Skeletal muscle tissue (tissue), 4 donors: ENCODE results near the gene TBX19. TPM values are rescaled to one million over a fixed set of nuclear protein-coding genes. Genes with fewer than 3 reads are reported as not detected.

Source experiments
- H3K27ac ChIP-seq: one replicate; pipeline ENCODE4 v1.7.0; 2013; ENCODE audit warnings: mild to moderate bottlenecking, low read depth, low read length, inconsistent platforms
- H3K27me3 ChIP-seq, 3 donors: one replicate each; pipeline ENCODE4 v1.7.0; 2013; ENCODE audit warnings: low read length in 3 of 3; ENCODE audit not compliant: control insufficient read depth in 3 of 3, insufficient read depth in 3 of 3
- H3K36me3 ChIP-seq, 3 donors: one replicate each; pipeline ENCODE4 v1.7.0; 2013; ENCODE audit warnings: low read length in 3 of 3; ENCODE audit not compliant: control insufficient read depth in 3 of 3, insufficient read depth in 3 of 3
- H3K4me1 ChIP-seq, 3 donors: one replicate each; pipeline ENCODE4 v1.7.0; 2013; ENCODE audit warnings: low read length in 3 of 3, mild to moderate bottlenecking in 3 of 3; ENCODE audit not compliant: control insufficient read depth in 3 of 3, insufficient read depth in 3 of 3
- H3K4me3 ChIP-seq, 3 donors: one replicate each; pipeline ENCODE4 v1.7.0; 2013; ENCODE audit warnings: low read length in 3 of 3
- H3K9ac ChIP-seq, 3 donors: one replicate each; pipeline ENCODE4 v1.7.0; 2013; ENCODE audit warnings: low read length in 3 of 3, mild to moderate bottlenecking in 3 of 3, moderate library complexity in 2 of 3, low read depth in 1 of 3
- H3K9me3 ChIP-seq, 3 donors: one replicate each; pipeline ENCODE4 v1.7.0; 2013; ENCODE audit warnings: low read length in 3 of 3; ENCODE audit not compliant: control insufficient read depth in 3 of 3
- total RNA-seq: library from RNA; depleted of rRNA; stranded (reverse); fragments of >200 nt; gene quantifications from one replicate; pipeline ENCODE4 v1.2.3, GENCODE V29; 2014
- donor health status: Osteomylitis.

Gene TBX19
- total RNA-seq, 1 donor from 2014 or later: 1.0 TPM

DNA sequence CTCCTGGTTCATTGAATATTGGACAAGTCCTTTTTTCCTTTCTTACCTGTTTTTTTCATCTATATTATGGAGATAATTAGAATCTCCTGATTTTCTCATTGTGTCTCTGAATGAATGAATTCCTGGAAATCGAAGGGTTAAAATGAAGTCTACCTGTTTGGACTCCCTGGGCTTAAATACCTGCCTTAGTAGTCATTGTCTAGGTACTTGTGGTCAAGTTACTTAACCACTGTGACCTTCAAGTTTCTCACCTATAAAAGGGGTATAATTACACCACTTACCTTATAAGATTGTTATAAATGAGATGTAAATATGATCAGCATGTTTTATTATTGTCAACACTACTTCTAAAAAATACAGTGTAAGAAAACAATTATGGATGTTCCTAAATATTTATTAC lies 9.0 kb upstream of the TBX19 start:
- H3K36me3 ChIP-seq: no peaks in the 10 kb centered on the region
- no peaks in the 10 kb centered on the region for H3K27me3 ChIP-seq
- no peaks in the 10 kb centered on the region for H3K9me3 ChIP-seq
- no peak overlapping the region for H3K4me3 ChIP-seq
- H3K4me1 ChIP-seq: peaks cover 0 to under 1% (median 0%) of the 10 kb centered on the region in 3 donors
- H3K27ac ChIP-seq: no peak overlapping the region
- no peak overlapping the region for H3K9ac ChIP-seq

DNA sequence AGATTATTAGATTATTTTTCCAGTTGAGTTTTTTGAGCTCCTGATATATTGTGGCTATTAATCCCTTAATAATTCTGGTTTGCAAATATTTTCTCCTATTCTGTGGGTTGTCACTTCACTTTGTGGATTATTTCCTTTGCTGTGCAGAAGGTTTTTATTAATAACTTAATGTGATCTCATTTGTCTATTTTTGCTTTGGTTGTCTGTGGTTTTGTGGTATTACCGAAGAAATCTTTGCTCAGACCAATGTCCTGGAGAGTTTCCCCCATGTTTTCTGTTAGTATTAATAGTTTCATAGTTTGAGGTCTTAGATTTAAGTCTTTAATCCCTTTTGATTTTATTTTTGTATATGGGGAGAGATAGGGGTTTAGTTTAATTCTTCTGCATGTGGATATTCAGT lies 7.1 kb upstream of the TBX19 start:
- H3K27ac ChIP-seq: no peak overlapping the region
- no peak overlapping the region for H3K9ac ChIP-seq
- H3K4me3 ChIP-seq: no peak overlapping the region
- H3K4me1 ChIP-seq: no peaks in the 10 kb centered on the region
- H3K9me3 ChIP-seq: no peaks in the 10 kb centered on the region
- H3K27me3 ChIP-seq: no peaks in the 10 kb centered on the region
- H3K36me3 ChIP-seq: no peaks in the 10 kb centered on the region

DNA sequence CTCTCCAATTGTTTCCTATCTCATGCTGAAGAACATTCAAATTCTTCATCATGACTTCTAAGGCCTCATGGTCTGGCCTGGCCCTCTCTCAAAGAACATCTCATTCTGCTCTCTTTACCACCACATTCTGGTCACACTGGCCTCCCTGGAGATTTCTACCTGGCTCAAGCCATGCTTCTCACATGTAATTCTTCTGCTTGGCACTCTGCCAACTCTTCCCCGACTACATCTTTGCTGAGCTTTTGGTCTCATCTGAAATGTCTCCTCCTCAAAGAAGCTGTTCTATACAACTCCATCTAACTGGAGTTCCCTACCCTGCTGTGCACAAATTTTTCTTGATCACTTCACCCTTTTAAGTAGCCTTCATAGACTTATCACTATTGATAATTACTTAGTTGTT lies 1.4 kb upstream of the TBX19 start:
- Histone ChIP-seq H3K27ac (no peak overlapping the region), H3K4me3 (no peak overlapping the region), H3K36me3 (no peaks in the 10 kb centered on the region), H3K27me3 (no peaks in the 10 kb centered on the region), H3K9ac (no peak overlapping the region), H3K4me1 (no peaks in the 10 kb centered on the region), H3K9me3 (no peaks in the 10 kb centered on the region)

DNA sequence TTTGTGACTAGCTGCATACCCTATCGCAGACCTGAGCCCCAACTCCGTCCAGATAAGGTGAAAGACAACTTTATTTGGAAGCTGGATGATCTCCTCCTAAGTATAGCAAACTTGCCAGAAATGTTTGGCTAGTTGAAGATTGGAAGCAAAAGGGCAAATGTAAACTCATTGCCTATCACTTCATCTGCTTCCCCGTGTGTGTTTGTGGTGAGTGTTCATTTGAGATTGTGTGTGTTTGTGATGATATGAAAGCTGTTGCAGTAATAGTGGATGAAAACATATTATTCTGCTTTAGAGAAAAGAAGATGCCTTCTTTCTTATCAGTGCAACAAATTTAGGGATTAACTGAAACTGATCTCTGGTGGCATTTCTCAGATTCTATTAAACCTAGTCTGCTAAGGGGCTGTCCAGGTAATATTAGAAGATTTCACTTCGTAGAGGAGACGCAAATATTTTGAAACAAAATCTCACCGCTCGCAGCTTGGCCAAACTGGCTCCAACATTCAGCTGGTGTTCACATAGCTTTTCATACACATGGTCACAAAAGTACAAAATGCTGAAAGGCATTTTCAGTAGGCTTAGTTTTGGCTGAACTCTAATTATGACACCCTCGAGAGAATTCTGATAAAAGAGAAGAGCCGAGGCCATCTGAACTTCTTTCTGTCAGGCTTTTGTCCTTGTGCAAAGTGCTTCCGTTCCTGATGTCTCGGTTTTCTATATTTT lies 1.1 kb downstream of the TBX19 start:
- Histone ChIP-seq H3K27me3 (no peaks in the 10 kb centered on the region), H3K36me3 (no peaks in the 10 kb centered on the region), H3K4me3 (no peak overlapping the region), H3K9me3 (no peaks in the 10 kb centered on the region), H3K4me1 (no peaks in the 10 kb centered on the region), H3K27ac (no peak overlapping the region), H3K9ac (no peak overlapping the region)

DNA sequence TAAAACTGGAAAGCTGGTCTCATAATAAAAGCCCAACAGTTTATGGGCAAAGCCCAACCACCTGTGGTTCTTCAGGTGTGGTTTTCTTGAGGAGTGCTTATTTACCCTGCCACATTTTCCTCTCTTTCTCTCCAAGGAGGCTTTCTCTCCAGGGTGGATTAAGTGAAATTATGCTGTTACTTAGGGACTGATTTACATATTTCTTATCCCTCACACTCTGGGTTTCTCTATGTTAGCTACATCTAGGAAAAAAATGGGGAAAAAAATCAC lies 4.8 kb downstream of the TBX19 start:
- Histone ChIP-seq H3K9me3 (no peaks in the 10 kb centered on the region), H3K27me3 (no peaks in the 10 kb centered on the region), H3K36me3 (no peaks in the 10 kb centered on the region), H3K4me1 (no peaks in the 10 kb centered on the region), H3K9ac (no peak overlapping the region), H3K4me3 (no peak overlapping the region), H3K27ac (no peak overlapping the region)

DNA sequence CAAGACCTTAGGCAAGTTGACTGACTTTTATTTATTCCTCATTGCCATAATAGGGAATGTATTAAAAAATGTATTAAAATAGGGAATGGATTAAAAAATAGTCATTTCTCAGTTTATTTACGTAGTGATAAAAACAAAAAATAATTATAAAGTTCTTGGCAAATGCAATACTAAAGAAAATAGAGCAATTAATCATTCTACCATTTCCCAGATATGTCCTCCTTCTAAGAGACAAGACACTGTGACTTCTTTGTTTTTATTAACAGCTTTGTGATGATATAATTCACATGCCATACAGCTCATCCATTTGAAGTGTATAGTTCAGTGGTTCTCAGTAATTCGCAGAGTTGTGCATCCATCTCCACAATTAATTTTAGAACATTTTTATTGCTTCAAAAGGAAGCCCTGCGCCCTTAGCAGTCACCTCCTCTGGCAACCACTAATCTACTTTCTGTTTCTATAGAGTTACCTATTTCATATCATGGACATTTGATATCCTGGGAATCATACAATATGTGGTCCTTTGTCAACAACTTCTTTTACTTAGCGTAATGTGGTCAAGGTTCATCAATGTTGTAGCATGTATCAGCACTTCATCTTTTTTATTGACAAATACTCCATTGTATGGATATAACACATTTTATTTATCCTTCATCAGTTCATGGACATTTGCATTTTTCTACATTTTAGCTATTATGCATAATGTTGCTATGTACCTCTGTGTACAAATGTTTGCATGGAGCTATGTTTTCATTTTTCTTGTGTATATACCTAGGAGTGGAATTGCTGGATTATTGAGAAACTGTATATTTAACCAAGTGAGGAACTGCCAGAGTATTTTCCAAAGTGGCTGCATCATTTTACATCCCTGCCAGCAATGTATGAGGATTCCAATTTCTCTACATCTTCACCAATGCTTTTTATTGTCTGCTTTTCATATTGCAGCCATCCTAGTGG lies 5.6 kb downstream of the TBX19 start:
- Histone ChIP-seq H3K27me3 (no peaks in the 10 kb centered on the region), H3K4me1 (no peaks in the 10 kb centered on the region), H3K4me3 (no peak overlapping the region), H3K27ac (no peak overlapping the region), H3K9me3 (no peaks in the 10 kb centered on the region), H3K9ac (no peak overlapping the region), H3K36me3 (no peaks in the 10 kb centered on the region)

DNA sequence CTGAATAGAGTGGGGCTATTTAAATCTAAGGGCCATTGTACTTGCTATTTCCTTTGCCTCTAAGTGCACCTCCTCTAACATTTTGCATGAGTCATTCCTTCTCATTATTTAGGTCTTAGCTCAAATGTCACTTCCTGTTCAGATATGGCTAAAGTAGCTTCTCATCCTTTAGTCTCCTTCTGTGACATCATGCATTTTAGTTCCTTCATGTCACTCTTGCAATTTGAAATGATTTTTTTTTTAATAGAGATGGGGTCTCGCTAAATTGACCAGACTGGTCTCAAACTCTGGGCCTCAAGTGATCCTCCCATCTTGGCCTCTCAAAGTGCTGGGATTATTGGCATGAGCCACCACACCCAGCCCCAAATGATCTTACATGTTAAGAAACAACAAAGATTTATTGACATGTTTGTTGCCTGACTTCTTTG lies 6.6 kb downstream of the TBX19 start:
- Histone ChIP-seq H3K9me3 (no peaks in the 10 kb centered on the region), H3K9ac (no peak overlapping the region), H3K27ac (no peak overlapping the region), H3K4me3 (no peak overlapping the region), H3K36me3 (no peaks in the 10 kb centered on the region), H3K27me3 (no peaks in the 10 kb centered on the region), H3K4me1 (no peaks in the 10 kb centered on the region)

DNA sequence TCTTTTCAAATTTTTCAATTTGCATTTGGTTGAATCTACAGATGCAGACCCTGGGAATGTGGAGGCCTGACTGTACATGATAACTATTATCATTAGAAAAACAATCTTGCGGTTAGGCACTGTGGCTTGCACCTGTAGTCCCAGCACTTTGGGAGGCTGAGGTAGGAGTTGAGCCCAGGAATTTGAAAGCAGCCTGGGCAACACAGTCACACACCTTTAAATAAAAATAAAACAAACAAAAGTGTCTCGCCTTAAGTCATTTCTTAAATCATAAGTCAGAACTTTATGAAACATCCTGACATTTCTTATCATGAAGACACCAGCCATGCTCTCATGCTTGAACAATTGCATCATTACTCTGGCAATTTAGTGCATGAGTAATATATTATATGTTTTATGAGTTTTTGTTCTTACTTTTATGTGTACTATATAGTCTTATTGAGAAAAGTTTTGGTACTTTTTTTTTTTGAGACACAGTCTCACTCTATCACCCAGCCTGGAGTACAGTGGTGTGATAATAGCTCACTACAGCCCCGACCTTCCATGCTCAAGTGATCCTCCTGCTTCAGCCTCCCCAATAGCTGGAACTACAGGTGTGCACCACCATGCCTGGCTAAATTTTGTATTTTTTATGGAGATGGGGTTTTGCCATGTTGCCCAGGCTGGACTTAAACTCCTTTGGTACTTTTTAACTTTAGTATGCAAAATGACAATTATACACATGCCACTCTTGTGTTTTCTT lies 7.8 kb downstream of the TBX19 start:
- Histone ChIP-seq H3K4me1 (no peaks in the 10 kb centered on the region), H3K4me3 (no peak overlapping the region), H3K9me3 (no peaks in the 10 kb centered on the region), H3K9ac (no peak overlapping the region), H3K36me3 (no peaks in the 10 kb centered on the region), H3K27me3 (no peaks in the 10 kb centered on the region), H3K27ac (no peak overlapping the region)

DNA sequence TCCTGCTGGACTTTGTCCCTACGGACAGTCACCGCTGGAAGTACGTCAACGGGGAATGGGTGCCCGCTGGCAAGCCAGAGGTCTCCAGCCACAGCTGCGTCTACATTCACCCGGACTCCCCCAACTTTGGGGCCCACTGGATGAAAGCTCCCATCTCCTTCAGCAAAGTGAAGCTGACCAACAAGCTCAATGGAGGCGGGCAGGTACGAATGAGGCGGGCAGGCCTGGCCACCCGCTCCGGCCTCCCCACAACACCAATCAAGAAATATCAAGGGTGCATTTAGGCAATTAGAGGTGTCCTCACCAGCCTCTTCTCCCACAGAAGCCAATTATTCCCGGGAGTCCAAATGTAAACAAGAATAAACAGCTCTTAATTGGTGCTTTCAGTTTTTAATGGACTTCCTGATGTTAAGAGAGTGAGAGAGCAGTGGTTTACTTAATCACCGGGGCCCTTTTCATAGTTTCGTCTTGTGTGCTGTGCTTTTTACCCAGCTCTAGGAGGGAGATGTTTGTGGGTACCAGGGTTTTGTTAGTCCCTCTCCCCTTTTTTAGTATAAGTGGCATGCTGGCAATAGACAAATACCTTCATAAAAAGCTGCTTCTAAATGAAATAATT lies 10.7 kb downstream of the TBX19 start:
- Histone ChIP-seq H3K4me3 (no peak overlapping the region), H3K27me3 (no peaks in the 10 kb centered on the region), H3K36me3 (no peaks in the 10 kb centered on the region), H3K4me1 (no peaks in the 10 kb centered on the region), H3K9me3 (no peaks in the 10 kb centered on the region), H3K27ac (no peak overlapping the region), H3K9ac (no peak overlapping the region)
